Measurements from ENCODE around the gene PGLYRP3. TPM values are rescaled to one million over a fixed set of nuclear protein-coding genes. Genes with fewer than 3 reads are reported as not detected.

Gene PGLYRP3
- polyA plus RNA-seq, 1 donor: not detected

DNA sequence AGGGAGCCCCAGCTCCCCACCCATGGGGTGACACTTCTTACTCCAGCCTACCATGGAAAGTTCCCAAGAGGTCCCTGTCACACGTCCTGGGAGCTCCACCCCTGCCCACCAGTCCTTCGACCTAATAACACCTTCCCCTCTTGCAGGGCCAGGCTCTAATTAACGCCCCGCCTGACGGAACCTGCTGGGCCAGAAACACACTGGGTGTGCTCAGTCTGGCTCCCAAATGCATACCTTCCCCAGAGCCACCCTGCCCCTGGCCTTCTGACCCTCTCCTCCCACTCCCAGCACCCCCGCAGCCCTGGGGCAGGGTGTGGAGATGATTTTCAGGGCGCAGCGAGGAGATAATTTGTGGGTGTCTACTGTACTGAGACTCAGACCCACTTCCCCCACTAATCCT is 20.6 kb downstream of the PGLYRP3 start:
- H3K27ac ChIP-seq (ENCODE audit: low read length): no peak overlapping the region
- DNase-seq: no peak

DNA sequence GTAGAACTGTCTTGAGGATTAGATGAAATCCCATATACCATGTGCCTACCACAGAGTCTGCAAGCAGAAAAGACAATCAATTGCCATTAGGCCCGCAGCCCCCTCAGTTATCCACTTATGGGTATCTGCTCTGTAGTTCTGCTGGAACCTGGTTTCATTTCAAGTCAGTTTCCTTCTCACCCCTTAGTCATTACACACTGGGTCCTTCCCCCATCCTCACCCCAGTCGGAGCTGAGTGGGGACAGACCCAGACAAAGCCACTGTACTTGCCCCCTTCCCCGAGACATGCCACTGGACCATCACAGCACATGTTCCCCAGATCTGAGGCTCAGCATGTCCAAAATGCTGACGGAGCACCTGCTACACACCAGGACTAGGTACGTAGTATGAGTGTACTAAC is 21.2 kb downstream of the PGLYRP3 start:
- H3K4me1 ChIP-seq (ENCODE audit: control insufficient read depth, insufficient read depth, low read length): no peaks in the 10 kb centered on the region
- H3K4me3 ChIP-seq (ENCODE audit: low read length): no peak overlapping the region
- H3K27ac ChIP-seq (ENCODE audit: low read length): no peak overlapping the region
- peaks cover 21% of the 10 kb centered on the region for H3K27me3 ChIP-seq (ENCODE audit: control insufficient read depth, insufficient read depth, low read length)
- no CpG with 5 or more reads among the region's 5 CpGs for WGBS (ENCODE audit: insufficient coverage, low lambda C conversion rate)
- DNase-seq: no peak
- H3K36me3 ChIP-seq (ENCODE audit: control insufficient read depth, insufficient read depth, low read length): no peaks in the 10 kb centered on the region
- H3K9me3 ChIP-seq (ENCODE audit: control insufficient read depth, low read depth, low read length): no peaks in the 10 kb centered on the region

More for the DNA sequence above, 20.6 kb downstream of the PGLYRP3 start:
- H3K27me3 ChIP-seq (ENCODE audit: control insufficient read depth, insufficient read depth, low read length): peaks cover 23% of the 10 kb centered on the region
- no peaks in the 10 kb centered on the region for H3K9me3 ChIP-seq (ENCODE audit: control insufficient read depth, low read depth, low read length)
- WGBS (ENCODE audit: insufficient coverage, low lambda C conversion rate): no CpG with 5 or more reads among the region's 8 CpGs
- no peak overlapping the region for H3K4me3 ChIP-seq (ENCODE audit: low read length)
- no peaks in the 10 kb centered on the region for H3K36me3 ChIP-seq (ENCODE audit: control insufficient read depth, insufficient read depth, low read length)
- no peaks in the 10 kb centered on the region for H3K4me1 ChIP-seq (ENCODE audit: control insufficient read depth, insufficient read depth, low read length)

DNA sequence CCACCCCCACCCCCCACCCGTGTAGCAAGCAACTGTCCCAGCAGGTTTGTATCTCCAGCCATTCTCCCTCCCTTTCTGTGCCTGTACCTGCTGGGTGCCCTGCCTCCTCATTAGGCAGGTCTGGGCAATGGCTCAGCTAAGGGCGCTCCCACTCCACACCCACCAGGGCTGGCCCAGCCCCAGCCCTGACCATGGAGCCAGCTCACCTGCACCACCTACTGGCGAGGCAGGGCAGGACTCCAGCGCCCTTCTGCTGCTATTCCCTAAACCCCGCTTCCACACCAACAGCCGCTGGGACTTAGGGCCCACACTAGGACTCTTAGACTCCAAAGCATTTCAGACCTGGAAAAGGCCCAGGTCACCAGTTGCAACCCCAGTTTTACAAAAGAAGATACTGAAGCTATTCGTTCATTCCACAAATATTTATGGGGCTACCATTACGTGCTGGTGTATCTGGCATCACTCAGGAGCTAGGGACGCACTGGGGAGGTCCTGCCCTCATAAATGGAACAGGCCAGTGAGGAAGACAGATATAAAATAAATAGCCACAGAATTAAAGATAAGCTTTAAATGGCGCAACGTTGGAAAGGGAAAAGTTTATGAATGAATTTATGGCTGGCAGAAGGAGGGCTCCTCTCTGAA is 24.0 kb downstream of the PGLYRP3 start:
- no peak overlapping the region for H3K4me3 ChIP-seq (ENCODE audit: low read length)
- H3K27ac ChIP-seq (ENCODE audit: low read length): no peak overlapping the region
- H3K4me1 ChIP-seq (ENCODE audit: control insufficient read depth, insufficient read depth, low read length): no peaks in the 10 kb centered on the region
- H3K9me3 ChIP-seq (ENCODE audit: control insufficient read depth, low read depth, low read length): no peaks in the 10 kb centered on the region
- no peaks in the 10 kb centered on the region for H3K36me3 ChIP-seq (ENCODE audit: control insufficient read depth, insufficient read depth, low read length)
- H3K27me3 ChIP-seq (ENCODE audit: control insufficient read depth, insufficient read depth, low read length): peaks cover 23% of the 10 kb centered on the region
- WGBS (ENCODE audit: insufficient coverage, low lambda C conversion rate): 86% methylated on average over 2 of the region's 11 CpGs
- no peak for DNase-seq

DNA sequence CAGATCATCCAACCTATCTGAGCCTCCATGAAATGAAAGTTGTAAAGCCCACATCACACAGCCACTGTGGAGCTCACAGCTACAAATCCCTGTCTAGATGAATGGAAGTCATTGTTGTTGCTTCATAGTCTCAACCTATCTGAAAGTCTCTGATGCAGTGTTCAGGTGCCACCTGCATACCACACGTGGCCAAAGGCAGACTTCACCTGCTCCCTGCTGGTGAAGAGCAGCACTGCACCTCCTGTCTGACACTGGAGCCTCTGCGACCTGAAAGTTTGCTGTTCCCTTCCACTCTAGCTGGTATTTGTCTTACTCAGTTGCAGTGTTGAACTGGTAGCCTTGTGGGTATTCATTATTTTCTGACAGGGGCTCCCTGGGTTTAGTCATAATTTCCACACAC is 34.9 kb downstream of the PGLYRP3 start:
- Histone ChIP-seq H3K27me3 (ENCODE audit: control insufficient read depth, insufficient read depth, low read length) (no peaks in the 10 kb centered on the region), H3K27ac (ENCODE audit: low read length) (no peak overlapping the region), H3K4me3 (ENCODE audit: low read length) (no peak overlapping the region), H3K36me3 (ENCODE audit: control insufficient read depth, insufficient read depth, low read length) (no peaks in the 10 kb centered on the region), H3K9me3 (ENCODE audit: control insufficient read depth, low read depth, low read length) (no peaks in the 10 kb centered on the region), H3K4me1 (ENCODE audit: control insufficient read depth, insufficient read depth, low read length) (no peaks in the 10 kb centered on the region)
- no CpG with 5 or more reads among the region's 2 CpGs for WGBS (ENCODE audit: insufficient coverage, low lambda C conversion rate)
- DNase-seq: peak; percentile 54 to 59

DNA sequence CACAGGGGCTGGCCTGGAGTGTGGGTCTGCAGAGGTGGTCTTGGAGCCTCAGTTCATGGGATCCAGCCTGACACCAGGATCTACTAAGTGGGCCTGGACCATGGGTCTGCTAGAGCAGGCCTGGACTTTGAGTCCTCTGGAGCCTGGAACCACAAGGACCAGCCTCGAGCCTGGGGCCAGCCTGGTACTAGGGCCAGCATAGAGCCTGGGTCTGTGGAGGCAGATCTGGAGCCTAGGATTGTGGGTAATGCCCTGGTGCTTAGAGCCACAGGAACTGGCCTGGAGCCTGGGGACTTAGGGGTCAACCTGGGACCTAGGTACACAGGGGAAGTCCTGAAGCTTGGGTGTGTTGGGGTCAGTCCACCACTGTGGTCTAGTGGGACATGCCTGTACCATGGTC is 40.6 kb downstream of the PGLYRP3 start:
- H3K27me3 ChIP-seq (ENCODE audit: control insufficient read depth, insufficient read depth, low read length): no peaks in the 10 kb centered on the region
- H3K27ac ChIP-seq (ENCODE audit: low read length): no peak overlapping the region
- WGBS (ENCODE audit: insufficient coverage, low lambda C conversion rate): no CpG with 5 or more reads among the region's 1 CpG
- H3K36me3 ChIP-seq (ENCODE audit: control insufficient read depth, insufficient read depth, low read length): no peaks in the 10 kb centered on the region
- DNase-seq: no peak
- no peaks in the 10 kb centered on the region for H3K9me3 ChIP-seq (ENCODE audit: control insufficient read depth, low read depth, low read length)
- no peaks in the 10 kb centered on the region for H3K4me1 ChIP-seq (ENCODE audit: control insufficient read depth, insufficient read depth, low read length)
- no peak overlapping the region for H3K4me3 ChIP-seq (ENCODE audit: low read length)

DNA sequence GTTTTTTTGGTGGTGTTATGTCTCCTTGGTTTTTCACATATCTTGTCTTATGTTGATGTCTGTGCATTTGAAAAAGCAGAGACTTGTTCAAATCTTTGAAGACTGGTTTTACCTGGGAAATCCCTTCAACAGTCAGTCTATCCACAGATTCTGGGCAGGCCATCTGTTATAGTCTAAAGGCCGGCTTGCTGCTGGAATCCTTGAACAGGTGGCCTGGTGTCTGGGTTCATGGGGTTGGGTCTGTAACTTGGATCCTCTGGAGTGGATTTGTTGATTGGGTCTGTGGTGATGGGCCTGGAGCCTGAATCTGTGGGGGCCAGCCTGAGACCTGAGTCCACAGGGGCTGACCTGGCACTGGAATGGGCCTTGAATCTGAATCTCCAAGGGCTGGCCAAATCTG is 41.0 kb downstream of the PGLYRP3 start:
- H3K4me1 ChIP-seq (ENCODE audit: control insufficient read depth, insufficient read depth, low read length): no peaks in the 10 kb centered on the region
- H3K9me3 ChIP-seq (ENCODE audit: control insufficient read depth, low read depth, low read length): no peaks in the 10 kb centered on the region
- no peak overlapping the region for H3K27ac ChIP-seq (ENCODE audit: low read length)
- no peaks in the 10 kb centered on the region for H3K27me3 ChIP-seq (ENCODE audit: control insufficient read depth, insufficient read depth, low read length)
- no peak overlapping the region for H3K4me3 ChIP-seq (ENCODE audit: low read length)
- WGBS (ENCODE audit: insufficient coverage, low lambda C conversion rate): no CpG with 5 or more reads among the region's 1 CpG
- no peaks in the 10 kb centered on the region for H3K36me3 ChIP-seq (ENCODE audit: control insufficient read depth, insufficient read depth, low read length)
- no peak for DNase-seq

DNA sequence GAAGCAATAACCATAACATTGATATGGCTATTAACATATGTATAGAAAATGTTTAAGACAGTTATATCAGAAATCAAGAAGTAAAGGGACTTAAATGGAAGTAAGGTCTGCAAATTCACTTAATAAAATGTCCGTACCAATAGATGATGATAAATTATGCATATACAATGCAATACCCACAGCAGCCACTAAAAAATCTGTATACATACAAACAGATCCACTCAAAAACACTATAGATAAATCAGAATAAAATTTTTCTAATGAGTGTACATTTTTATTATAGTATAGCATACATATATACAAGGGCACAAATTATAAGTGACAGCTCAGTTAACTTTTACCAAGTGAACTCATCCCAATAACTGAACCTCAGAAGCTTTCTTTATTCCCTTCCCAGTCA is 47.3 kb downstream of the PGLYRP3 start:
- H3K27ac ChIP-seq (ENCODE audit: low read length): no peak overlapping the region
- no peak for DNase-seq
- H3K27me3 ChIP-seq (ENCODE audit: control insufficient read depth, insufficient read depth, low read length): peaks cover 42% of the 10 kb centered on the region
- H3K4me3 ChIP-seq (ENCODE audit: low read length): no peak overlapping the region
- H3K4me1 ChIP-seq (ENCODE audit: control insufficient read depth, insufficient read depth, low read length): peaks cover 3% of the 10 kb centered on the region
- no peaks in the 10 kb centered on the region for H3K9me3 ChIP-seq (ENCODE audit: control insufficient read depth, low read depth, low read length)
- no CpG with 5 or more reads among the region's 1 CpG for WGBS (ENCODE audit: insufficient coverage, low lambda C conversion rate)
- no peaks in the 10 kb centered on the region for H3K36me3 ChIP-seq (ENCODE audit: control insufficient read depth, insufficient read depth, low read length)

DNA sequence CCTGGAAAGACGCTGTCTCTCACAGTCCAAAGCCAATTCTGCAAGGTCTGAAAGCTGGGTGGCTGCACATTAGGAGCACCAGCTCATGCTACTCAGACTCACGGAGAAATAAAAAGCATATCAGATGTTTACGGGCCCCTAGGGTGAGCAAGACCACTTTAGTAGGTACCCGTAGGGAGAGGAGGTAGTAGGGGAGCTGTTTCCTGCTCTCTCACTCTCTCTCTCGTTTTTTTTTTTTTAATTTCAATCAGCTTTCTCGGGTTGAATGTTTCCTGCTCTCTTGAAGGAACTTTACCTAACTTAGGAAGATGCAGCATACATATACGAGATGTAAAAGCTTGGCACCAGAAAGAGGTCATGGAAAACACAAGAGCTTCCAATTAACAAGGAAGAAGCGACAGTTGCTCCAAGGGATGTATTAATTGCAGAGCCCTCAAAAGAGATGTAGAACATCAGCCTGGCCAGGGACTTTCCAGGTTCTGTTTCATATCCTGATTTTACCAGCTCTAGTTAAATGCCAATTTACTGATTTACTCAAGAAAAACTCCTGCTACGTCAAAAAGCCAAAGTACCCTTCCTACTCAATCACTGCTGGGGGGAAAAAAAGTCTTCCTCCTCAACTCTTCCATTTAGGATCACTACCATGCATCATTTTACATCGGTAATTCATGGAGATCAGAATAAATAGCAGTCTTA is 50.1 kb downstream of the PGLYRP3 start:
- Histone ChIP-seq H3K9me3 (ENCODE audit: control insufficient read depth, low read depth, low read length) (no peaks in the 10 kb centered on the region), H3K36me3 (ENCODE audit: control insufficient read depth, insufficient read depth, low read length) (no peaks in the 10 kb centered on the region), H3K4me3 (ENCODE audit: low read length) (no peak overlapping the region), H3K4me1 (ENCODE audit: control insufficient read depth, insufficient read depth, low read length) (peaks cover 3% of the 10 kb centered on the region), H3K27me3 (ENCODE audit: control insufficient read depth, insufficient read depth, low read length) (peaks cover 62% of the 10 kb centered on the region), H3K27ac (ENCODE audit: low read length) (no peak overlapping the region)
- WGBS (ENCODE audit: insufficient coverage, low lambda C conversion rate): 50% methylated on average over 6 of the region's 10 CpGs
- DNase-seq: no peak

DNA sequence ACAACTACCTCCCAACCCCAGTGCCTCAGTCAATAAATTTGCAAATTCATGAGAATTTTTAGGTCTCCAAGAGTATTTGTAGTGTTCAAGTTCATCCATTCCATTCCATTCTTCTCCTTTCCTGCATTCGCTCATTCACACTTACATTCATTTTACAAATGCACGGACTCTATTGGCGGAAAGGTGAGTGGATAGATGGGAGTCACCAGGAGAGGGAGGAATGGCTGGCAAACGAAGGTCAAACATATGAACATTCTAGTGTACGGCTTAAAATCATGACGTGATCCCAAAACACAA is 50.7 kb downstream of the PGLYRP3 start:
- no peak for DNase-seq
- no peak overlapping the region for H3K4me3 ChIP-seq (ENCODE audit: low read length)
- H3K36me3 ChIP-seq (ENCODE audit: control insufficient read depth, insufficient read depth, low read length): no peaks in the 10 kb centered on the region
- peaks cover 3% of the 10 kb centered on the region for H3K4me1 ChIP-seq (ENCODE audit: control insufficient read depth, insufficient read depth, low read length)
- peaks cover 66% of the 10 kb centered on the region for H3K27me3 ChIP-seq (ENCODE audit: control insufficient read depth, insufficient read depth, low read length)
- no CpG with 5 or more reads among the region's 6 CpGs for WGBS (ENCODE audit: insufficient coverage, low lambda C conversion rate)
- no peak overlapping the region for H3K27ac ChIP-seq (ENCODE audit: low read length)
- H3K9me3 ChIP-seq (ENCODE audit: control insufficient read depth, low read depth, low read length): no peaks in the 10 kb centered on the region

DNA sequence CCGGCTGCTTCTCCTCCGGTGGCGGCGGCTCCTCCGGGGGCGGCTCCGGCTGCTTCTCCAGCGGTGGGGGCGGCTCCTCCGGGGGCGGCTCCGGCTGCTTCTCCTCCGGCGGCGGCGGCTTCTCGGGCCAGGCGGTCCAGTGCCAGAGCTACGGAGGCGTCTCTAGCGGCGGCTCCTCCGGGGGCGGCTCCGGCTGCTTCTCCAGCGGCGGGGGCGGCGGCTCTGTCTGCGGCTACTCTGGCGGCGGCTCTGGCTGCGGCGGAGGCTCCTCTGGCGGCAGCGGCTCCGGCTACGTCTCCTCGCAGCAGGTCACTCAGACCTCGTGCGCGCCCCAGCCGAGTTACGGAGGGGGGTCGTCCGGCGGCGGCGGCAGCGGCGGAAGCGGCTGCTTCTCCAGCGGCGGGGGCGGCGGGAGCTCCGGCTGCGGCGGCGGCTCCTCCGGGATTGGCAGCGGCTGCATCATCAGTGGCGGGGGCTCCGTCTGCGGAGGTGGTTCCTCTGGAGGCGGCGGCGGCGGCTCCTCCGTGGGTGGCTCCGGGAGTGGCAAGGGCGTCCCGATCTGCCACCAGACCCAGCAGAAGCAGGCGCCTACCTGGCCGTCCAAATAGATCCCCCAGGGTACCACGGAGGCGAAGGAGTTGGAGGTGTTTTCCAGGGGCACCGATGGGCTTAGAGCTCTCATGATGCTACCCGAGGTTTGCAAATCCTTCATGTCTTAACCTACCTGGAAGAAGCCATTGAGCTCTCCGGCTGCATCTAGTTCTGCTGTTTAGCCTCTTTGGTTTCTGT is 51.3 kb downstream of the PGLYRP3 start:
- peak in 1 of 2 donors; percentile 37 for DNase-seq
- Histone ChIP-seq H3K27me3 (ENCODE audit: control insufficient read depth, insufficient read depth, low read length) (peaks cover 68% of the 10 kb centered on the region), H3K4me1 (ENCODE audit: control insufficient read depth, insufficient read depth, low read length) (peaks cover 3% of the 10 kb centered on the region), H3K36me3 (ENCODE audit: control insufficient read depth, insufficient read depth, low read length) (no peaks in the 10 kb centered on the region), H3K27ac (ENCODE audit: low read length) (no peak overlapping the region), H3K4me3 (ENCODE audit: low read length) (no peak overlapping the region), H3K9me3 (ENCODE audit: control insufficient read depth, low read depth, low read length) (no peaks in the 10 kb centered on the region)
- no CpG with 5 or more reads among the region's 80 CpGs for WGBS (ENCODE audit: insufficient coverage, low lambda C conversion rate)
